Measurements from ENCODE around the gene TMEM151A. TPM values are rescaled to one million over a fixed set of nuclear protein-coding genes. Genes with fewer than 3 reads are reported as not detected.

TMEM151A gene
- total and polyA plus RNA-seq, 2 donors (not counting 1 experiment from before 2014, with no cell fraction given) = under 0.01 TPM; not detected in 1

GRCh38 chr11:66325263-66325671, 33.6 kb downstream of the TMEM151A start:
- H4K20me1 ChIP-seq (ENCODE audit: control insufficient read depth, extremely low read depth, insufficient read depth, low read length) = no peaks in the 10 kb centered on the region
- peaks cover 48% of the 10 kb centered on the region for H3K4me1 ChIP-seq (ENCODE audit: control insufficient read depth, extremely low read depth, insufficient read depth, low read length)
- TF ChIP-seq EZH2 (IDR thresholded peaks at IDR 0.05; ENCODE audit: low read length, missing control alignments) (no peak), CTCF (conservative IDR thresholded peaks at IDR 0.05 in 1 of 2, IDR thresholded peaks at IDR 0.05 in 1 of 2; ENCODE audit: low read depth in 1 of 2, low read length in 2 of 2) (no peak)
- H3K9me3 ChIP-seq (ENCODE audit: control insufficient read depth, insufficient read depth, low read depth, low read length) = no peaks in the 10 kb centered on the region
- H3K27ac ChIP-seq (ENCODE audit: insufficient read depth, low read length) = peak overlapping the region; percentile 31
- DNase-seq (ENCODE audit: low read depth in 2 of 2) = peak in 1 of 2 donors; percentile 9
- no peak overlapping the region for H3K4me2 ChIP-seq (ENCODE audit: extremely low read depth, insufficient read depth, low read length)
- no peaks in the 10 kb centered on the region for H3K27me3 ChIP-seq (ENCODE audit: control insufficient read depth, insufficient read depth, low read length)
- no peaks in the 10 kb centered on the region for H3K79me2 ChIP-seq (ENCODE audit: control insufficient read depth, insufficient read depth, low read length)
- H3K36me3 ChIP-seq (ENCODE audit: control insufficient read depth, insufficient read depth, low read length) = no peaks in the 10 kb centered on the region
- no peak overlapping the region for H2AFZ ChIP-seq (ENCODE audit: low read length)
- no peak overlapping the region for H3K9ac ChIP-seq (ENCODE audit: insufficient read depth, low read length)
- no peak overlapping the region for H3K4me3 ChIP-seq (replicated peaks in 1 of 4; ENCODE audit: control extremely low read depth in 1 of 4, insufficient read depth in 1 of 4, low read depth in 3 of 4, low read length in 4 of 4)

- Histone ChIP-seq H3K9me3 (ENCODE audit: control insufficient read depth, insufficient read depth, low read depth, low read length) (no peaks in the 10 kb centered on the region), H3K27ac (ENCODE audit: insufficient read depth, low read length) (peak overlapping the region; percentile 89), H3K36me3 (ENCODE audit: control insufficient read depth, insufficient read depth, low read length) (peaks cover 6% of the 10 kb centered on the region), H4K20me1 (ENCODE audit: control insufficient read depth, extremely low read depth, insufficient read depth, low read length) (no peaks in the 10 kb centered on the region), H3K9ac (ENCODE audit: insufficient read depth, low read length) (peak overlapping the region; percentile 50), H3K4me2 (ENCODE audit: extremely low read depth, insufficient read depth, low read length) (no peak overlapping the region), H3K4me3 (replicated peaks in 1 of 4; ENCODE audit: control extremely low read depth in 1 of 4, insufficient read depth in 1 of 4, low read depth in 3 of 4, low read length in 4 of 4) (no peak overlapping the region), H2AFZ (ENCODE audit: low read length) (no peak overlapping the region), H3K4me1 (ENCODE audit: control insufficient read depth, extremely low read depth, insufficient read depth, low read length) (peaks cover 48% of the 10 kb centered on the region), H3K27me3 (ENCODE audit: control insufficient read depth, insufficient read depth, low read length) (no peaks in the 10 kb centered on the region), H3K79me2 (ENCODE audit: control insufficient read depth, insufficient read depth, low read length) (no peaks in the 10 kb centered on the region)
- TF ChIP-seq EZH2 (IDR thresholded peaks at IDR 0.05; ENCODE audit: low read length, missing control alignments) = no peak
- no peak for TF ChIP-seq CTCF (conservative IDR thresholded peaks at IDR 0.05 in 1 of 2, IDR thresholded peaks at IDR 0.05 in 1 of 2; ENCODE audit: low read depth in 1 of 2, low read length in 2 of 2)
- peak; percentile 33 to 78 for DNase-seq (ENCODE audit: low read depth in 2 of 2)
These were observed 34.8 kb downstream of the TMEM151A start for GRCh38 chr11:66326261-66327111.

- no peaks in the 10 kb centered on the region for H4K20me1 ChIP-seq (ENCODE audit: control insufficient read depth, extremely low read depth, insufficient read depth, low read length)
- H3K27ac ChIP-seq (ENCODE audit: insufficient read depth, low read length) = peak overlapping the region; percentile 89
- no peak overlapping the region for H2AFZ ChIP-seq (ENCODE audit: low read length)
- H3K4me3 ChIP-seq (replicated peaks in 1 of 4; ENCODE audit: control extremely low read depth in 1 of 4, insufficient read depth in 1 of 4, low read depth in 3 of 4, low read length in 4 of 4) = no peak overlapping the region
- H3K9ac ChIP-seq (ENCODE audit: insufficient read depth, low read length) = peak overlapping the region; percentile 50
- no peaks in the 10 kb centered on the region for H3K27me3 ChIP-seq (ENCODE audit: control insufficient read depth, insufficient read depth, low read length)
- peaks cover 47% of the 10 kb centered on the region for H3K4me1 ChIP-seq (ENCODE audit: control insufficient read depth, extremely low read depth, insufficient read depth, low read length)
- DNase-seq (ENCODE audit: low read depth in 2 of 2) = peak; percentile 65 to 67
- peaks cover 15% of the 10 kb centered on the region for H3K36me3 ChIP-seq (ENCODE audit: control insufficient read depth, insufficient read depth, low read length)
- H3K4me2 ChIP-seq (ENCODE audit: extremely low read depth, insufficient read depth, low read length) = peak overlapping the region; percentile 1
- no peaks in the 10 kb centered on the region for H3K9me3 ChIP-seq (ENCODE audit: control insufficient read depth, insufficient read depth, low read depth, low read length)
- TF ChIP-seq EZH2 (IDR thresholded peaks at IDR 0.05; ENCODE audit: low read length, missing control alignments) (no peak), CTCF (conservative IDR thresholded peaks at IDR 0.05 in 1 of 2, IDR thresholded peaks at IDR 0.05 in 1 of 2; ENCODE audit: low read depth in 1 of 2, low read length in 2 of 2) (peak in 1 of 2 donors; percentile 9)
- peaks cover under 1% of the 10 kb centered on the region for H3K79me2 ChIP-seq (ENCODE audit: control insufficient read depth, insufficient read depth, low read length)
These were observed 35.7 kb downstream of the TMEM151A start for GRCh38 chr11:66327171-66328030.

Data from fibroblast of lung (primary cell).